ENCODE results near the gene POC1A. TPM values are rescaled to one million over a fixed set of nuclear protein-coding genes. Genes with fewer than 3 reads are reported as not detected.
"Not testable (repeated sequence)": the region's sequence is repeated elsewhere in the genome, so short reads cannot be mapped to it uniquely, and the experiment has no call there.

POC1A gene
- polyA plus RNA-seq, 1 donor, result 5.9 TPM

- DNase-seq, result peak in 1 of 2 donors; percentile 17
Measured at GRCh38 chr3:52039846-52040245, 114.4 kb downstream of the POC1A start.

GRCh38 chr3:52039426-52039825 lies 114.8 kb downstream of the POC1A start:
- Histone ChIP-seq H3K4me3 (ENCODE audit: low read length) (no peak overlapping the region), H3K9me3 (ENCODE audit: control insufficient read depth, low read depth, low read length) (no peaks in the 10 kb centered on the region), H3K27me3 (ENCODE audit: control insufficient read depth, insufficient read depth, low read length) (peaks cover 13% of the 10 kb centered on the region), H3K36me3 (ENCODE audit: control insufficient read depth, insufficient read depth, low read length) (no peaks in the 10 kb centered on the region), H3K4me1 (ENCODE audit: control insufficient read depth, insufficient read depth, low read length) (peaks cover 6% of the 10 kb centered on the region), H3K27ac (ENCODE audit: low read length) (no peak overlapping the region)
- no peak for DNase-seq
- no CpG with 5 or more reads among the region's 4 CpGs for WGBS (ENCODE audit: insufficient coverage, low lambda C conversion rate)

More at GRCh38 chr3:52039846-52040245, 114.4 kb downstream of the POC1A start:
- Histone ChIP-seq H3K27me3 (ENCODE audit: control insufficient read depth, insufficient read depth, low read length) (peaks cover 13% of the 10 kb centered on the region), H3K4me1 (ENCODE audit: control insufficient read depth, insufficient read depth, low read length) (peaks cover 2% of the 10 kb centered on the region), H3K36me3 (ENCODE audit: control insufficient read depth, insufficient read depth, low read length) (no peaks in the 10 kb centered on the region), H3K9me3 (ENCODE audit: control insufficient read depth, low read depth, low read length) (no peaks in the 10 kb centered on the region), H3K27ac (ENCODE audit: low read length) (no peak overlapping the region), H3K4me3 (ENCODE audit: low read length) (no peak overlapping the region)
- no CpG with 5 or more reads among the region's 17 CpGs for WGBS (ENCODE audit: insufficient coverage, low lambda C conversion rate)

GRCh38 chr3:52038227-52038626 lies 116.0 kb downstream of the POC1A start:
- Histone ChIP-seq H3K4me1 (ENCODE audit: control insufficient read depth, insufficient read depth, low read length) (peaks cover 15% of the 10 kb centered on the region), H3K27ac (ENCODE audit: low read length) (no peak overlapping the region), H3K36me3 (ENCODE audit: control insufficient read depth, insufficient read depth, low read length) (no peaks in the 10 kb centered on the region), H3K4me3 (ENCODE audit: low read length) (no peak overlapping the region), H3K9me3 (ENCODE audit: control insufficient read depth, low read depth, low read length) (no peaks in the 10 kb centered on the region), H3K27me3 (ENCODE audit: control insufficient read depth, insufficient read depth, low read length) (peaks cover 13% of the 10 kb centered on the region)
- DNase-seq, result no peak
- no CpG with 5 or more reads among the region's 6 CpGs for WGBS (ENCODE audit: insufficient coverage, low lambda C conversion rate)

GRCh38 chr3:52037291-52037690 lies 116.9 kb downstream of the POC1A start:
- Histone ChIP-seq H3K27me3 (ENCODE audit: control insufficient read depth, insufficient read depth, low read length) (peaks cover 13% of the 10 kb centered on the region), H3K36me3 (ENCODE audit: control insufficient read depth, insufficient read depth, low read length) (no peaks in the 10 kb centered on the region)

GRCh38 chr3:52036829-52037228 lies 117.4 kb downstream of the POC1A start:
- H3K4me3 ChIP-seq (ENCODE audit: low read length), result no peak overlapping the region
- H3K36me3 ChIP-seq (ENCODE audit: control insufficient read depth, insufficient read depth, low read length), result no peaks in the 10 kb centered on the region
- peaks cover 13% of the 10 kb centered on the region for H3K27me3 ChIP-seq (ENCODE audit: control insufficient read depth, insufficient read depth, low read length)
- no peak overlapping the region for H3K27ac ChIP-seq (ENCODE audit: low read length)
- WGBS (ENCODE audit: insufficient coverage, low lambda C conversion rate), result no CpG with 5 or more reads among the region's 5 CpGs
- H3K4me1 ChIP-seq (ENCODE audit: control insufficient read depth, insufficient read depth, low read length), result peaks cover 19% of the 10 kb centered on the region
- DNase-seq, result no peak
- H3K9me3 ChIP-seq (ENCODE audit: control insufficient read depth, low read depth, low read length), result no peaks in the 10 kb centered on the region

More at GRCh38 chr3:52037291-52037690, 116.9 kb downstream of the POC1A start:
- Histone ChIP-seq H3K4me3 (ENCODE audit: low read length) (no peak overlapping the region), H3K9me3 (ENCODE audit: control insufficient read depth, low read depth, low read length) (no peaks in the 10 kb centered on the region), H3K4me1 (ENCODE audit: control insufficient read depth, insufficient read depth, low read length) (peaks cover 19% of the 10 kb centered on the region), H3K27ac (ENCODE audit: low read length) (no peak overlapping the region)
- no CpG with 5 or more reads among the region's 4 CpGs for WGBS (ENCODE audit: insufficient coverage, low lambda C conversion rate)
- no peak for DNase-seq

GRCh38 chr3:52036222-52036694 lies 118.0 kb downstream of the POC1A start:
- H3K4me3 ChIP-seq (ENCODE audit: low read length), result no peak overlapping the region
- no peaks in the 10 kb centered on the region for H3K36me3 ChIP-seq (ENCODE audit: control insufficient read depth, insufficient read depth, low read length)
- H3K4me1 ChIP-seq (ENCODE audit: control insufficient read depth, insufficient read depth, low read length), result peaks cover 19% of the 10 kb centered on the region
- no peaks in the 10 kb centered on the region for H3K9me3 ChIP-seq (ENCODE audit: control insufficient read depth, low read depth, low read length)
- no CpG with 5 or more reads among the region's 5 CpGs for WGBS (ENCODE audit: insufficient coverage, low lambda C conversion rate)
- DNase-seq, result no peak
- peaks cover 13% of the 10 kb centered on the region for H3K27me3 ChIP-seq (ENCODE audit: control insufficient read depth, insufficient read depth, low read length)
- H3K27ac ChIP-seq (ENCODE audit: low read length), result no peak overlapping the region

GRCh38 chr3:52034651-52035050 lies 119.6 kb downstream of the POC1A start:
- Histone ChIP-seq H3K36me3 (ENCODE audit: control insufficient read depth, insufficient read depth, low read length) (no peaks in the 10 kb centered on the region), H3K4me3 (ENCODE audit: low read length) (no peak overlapping the region), H3K9me3 (ENCODE audit: control insufficient read depth, low read depth, low read length) (no peaks in the 10 kb centered on the region), H3K27me3 (ENCODE audit: control insufficient read depth, insufficient read depth, low read length) (peaks cover 7% of the 10 kb centered on the region), H3K4me1 (ENCODE audit: control insufficient read depth, insufficient read depth, low read length) (peaks cover 19% of the 10 kb centered on the region), H3K27ac (ENCODE audit: low read length) (peak overlapping the region; percentile 39)
- no peak for DNase-seq
- whole genome bisulfite sequencing (ENCODE audit: insufficient coverage, low lambda C conversion rate), result no CpG with 5 or more reads among the region's 3 CpGs

GRCh38 chr3:52034212-52034611 lies 120.0 kb downstream of the POC1A start:
- Histone ChIP-seq H3K27me3 (ENCODE audit: control insufficient read depth, insufficient read depth, low read length) (peaks cover 2% of the 10 kb centered on the region), H3K4me1 (ENCODE audit: control insufficient read depth, insufficient read depth, low read length) (peaks cover 19% of the 10 kb centered on the region), H3K4me3 (ENCODE audit: low read length) (no peak overlapping the region), H3K9me3 (ENCODE audit: control insufficient read depth, low read depth, low read length) (no peaks in the 10 kb centered on the region), H3K36me3 (ENCODE audit: control insufficient read depth, insufficient read depth, low read length) (no peaks in the 10 kb centered on the region), H3K27ac (ENCODE audit: low read length) (peak overlapping the region; percentile 39)
- DNase-seq, result peak in 1 of 2 donors; percentile 36
- no CpG with 5 or more reads among the region's 5 CpGs for WGBS (ENCODE audit: insufficient coverage, low lambda C conversion rate)

GRCh38 chr3:52033748-52034147 lies 120.5 kb downstream of the POC1A start:
- Histone ChIP-seq H3K4me1 (ENCODE audit: control insufficient read depth, insufficient read depth, low read length) (peaks cover 19% of the 10 kb centered on the region), H3K27ac (ENCODE audit: low read length) (peak overlapping the region; percentile 39)
- not testable (repeated sequence) for H3K4me3 ChIP-seq (ENCODE audit: low read length); H3K9me3 ChIP-seq (ENCODE audit: control insufficient read depth, low read depth, low read length); H3K27me3 ChIP-seq (ENCODE audit: control insufficient read depth, insufficient read depth, low read length); H3K36me3 ChIP-seq (ENCODE audit: control insufficient read depth, insufficient read depth, low read length)
- WGBS (ENCODE audit: insufficient coverage, low lambda C conversion rate), result no CpG with 5 or more reads among the region's 6 CpGs
- peak in 1 of 2 donors; percentile 51 for DNase-seq

- no peaks in the 10 kb centered on the region for H3K9me3 ChIP-seq (ENCODE audit: control insufficient read depth, low read depth, low read length)
- no peak overlapping the region for H3K27ac ChIP-seq (ENCODE audit: low read length)
- H3K4me3 ChIP-seq (ENCODE audit: low read length), result no peak overlapping the region
- no peaks in the 10 kb centered on the region for H3K27me3 ChIP-seq (ENCODE audit: control insufficient read depth, insufficient read depth, low read length)
- no peak for DNase-seq
- WGBS (ENCODE audit: insufficient coverage, low lambda C conversion rate), result no CpG with 5 or more reads among the region's 11 CpGs
- no peaks in the 10 kb centered on the region for H3K36me3 ChIP-seq (ENCODE audit: control insufficient read depth, insufficient read depth, low read length)
- peaks cover 19% of the 10 kb centered on the region for H3K4me1 ChIP-seq (ENCODE audit: control insufficient read depth, insufficient read depth, low read length)
Measured at GRCh38 chr3:52032702-52033408, 121.4 kb downstream of the POC1A start.

- Histone ChIP-seq H3K27ac (ENCODE audit: low read length) (no peak overlapping the region), H3K36me3 (ENCODE audit: control insufficient read depth, insufficient read depth, low read length) (no peaks in the 10 kb centered on the region), H3K4me1 (ENCODE audit: control insufficient read depth, insufficient read depth, low read length) (peaks cover 19% of the 10 kb centered on the region), H3K27me3 (ENCODE audit: control insufficient read depth, insufficient read depth, low read length) (no peaks in the 10 kb centered on the region), H3K4me3 (ENCODE audit: low read length) (no peak overlapping the region), H3K9me3 (ENCODE audit: control insufficient read depth, low read depth, low read length) (no peaks in the 10 kb centered on the region)
- no peak for DNase-seq
- WGBS (ENCODE audit: insufficient coverage, low lambda C conversion rate), result 90% methylated on average over 2 of the region's 10 CpGs
Measured at GRCh38 chr3:52031896-52032295, 122.3 kb downstream of the POC1A start.

All from large intestine (tissue), 3 donors.